Nephron progenitor cell (in vitro differentiated cells): ENCODE measurements around the gene GNAO1.

Experiments used
- DNase-seq: peaks from one replicate; pipeline ENCODE4 v3.0.0; 2021
- H3K27ac Mint-ChIP-seq: 2 replicates; pipeline ENCODE4 v1.8.0; 2021; ENCODE audit warnings: mild to moderate bottlenecking, moderate library complexity, mixed read lengths
- H3K27me3 Mint-ChIP-seq: 2 replicates; pipeline ENCODE4 v1.8.0; 2021; ENCODE audit warnings: mild to moderate bottlenecking, low read depth, mixed read lengths; ENCODE audit not compliant: poor library complexity
- H3K36me3 Mint-ChIP-seq: 2 replicates; pipeline ENCODE4 v1.8.0; 2021; ENCODE audit warnings: low read depth, mixed read lengths
- H3K4me1 Mint-ChIP-seq: 2 replicates; pipeline ENCODE4 v1.8.0; 2021; ENCODE audit warnings: mixed read lengths
- H3K4me3 Mint-ChIP-seq: 2 replicates; pipeline ENCODE4 v1.8.0; 2021; ENCODE audit warnings: mild to moderate bottlenecking, moderate library complexity, mixed read lengths
- H3K9me3 Mint-ChIP-seq: 2 replicates; pipeline ENCODE4 v1.8.0; 2021; ENCODE audit warnings: mild to moderate bottlenecking, moderate library complexity, mixed read lengths
- TF ChIP-seq, protein P1 (sequence below): fragments of 200-600 bp; sonication (generic); IDR thresholded peaks from 2 replicates; pipeline ENCODE4 v1.5.0; 2021; ENCODE audit warnings: antibody characterized with exemption

GNAO1 gene

GRCh38 chr16:56234737-56235136, 43.4 kb downstream of the GNAO1 start:
- TF ChIP-seq, protein P1, sequence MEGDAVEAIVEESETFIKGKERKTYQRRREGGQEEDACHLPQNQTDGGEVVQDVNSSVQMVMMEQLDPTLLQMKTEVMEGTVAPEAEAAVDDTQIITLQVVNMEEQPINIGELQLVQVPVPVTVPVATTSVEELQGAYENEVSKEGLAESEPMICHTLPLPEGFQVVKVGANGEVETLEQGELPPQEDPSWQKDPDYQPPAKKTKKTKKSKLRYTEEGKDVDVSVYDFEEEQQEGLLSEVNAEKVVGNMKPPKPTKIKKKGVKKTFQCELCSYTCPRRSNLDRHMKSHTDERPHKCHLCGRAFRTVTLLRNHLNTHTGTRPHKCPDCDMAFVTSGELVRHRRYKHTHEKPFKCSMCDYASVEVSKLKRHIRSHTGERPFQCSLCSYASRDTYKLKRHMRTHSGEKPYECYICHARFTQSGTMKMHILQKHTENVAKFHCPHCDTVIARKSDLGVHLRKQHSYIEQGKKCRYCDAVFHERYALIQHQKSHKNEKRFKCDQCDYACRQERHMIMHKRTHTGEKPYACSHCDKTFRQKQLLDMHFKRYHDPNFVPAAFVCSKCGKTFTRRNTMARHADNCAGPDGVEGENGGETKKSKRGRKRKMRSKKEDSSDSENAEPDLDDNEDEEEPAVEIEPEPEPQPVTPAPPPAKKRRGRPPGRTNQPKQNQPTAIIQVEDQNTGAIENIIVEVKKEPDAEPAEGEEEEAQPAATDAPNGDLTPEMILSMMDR, result no peak
- Mint-ChIP-seq H3K9me3 (no peaks in the 10 kb centered on the region), H3K4me1 (peaks cover 5% of the 10 kb centered on the region), H3K27me3 (peaks cover 11% of the 10 kb centered on the region), H3K36me3 (no peaks in the 10 kb centered on the region), H3K27ac (no peak overlapping the region), H3K4me3 (no peak overlapping the region)
- DNase-seq, result no peak

- no peaks in the 10 kb centered on the region for H3K36me3 Mint-ChIP-seq
- TF ChIP-seq, protein P1, result no peak
- H3K4me3 Mint-ChIP-seq, result no peak overlapping the region
- no peaks in the 10 kb centered on the region for H3K4me1 Mint-ChIP-seq
- DNase-seq, result no peak
- no peaks in the 10 kb centered on the region for H3K9me3 Mint-ChIP-seq
- H3K27ac Mint-ChIP-seq, result no peak overlapping the region
- peaks cover 18% of the 10 kb centered on the region for H3K27me3 Mint-ChIP-seq
These were observed 46.2 kb downstream of the GNAO1 start for GRCh38 chr16:56237451-56237930.

DNA sequence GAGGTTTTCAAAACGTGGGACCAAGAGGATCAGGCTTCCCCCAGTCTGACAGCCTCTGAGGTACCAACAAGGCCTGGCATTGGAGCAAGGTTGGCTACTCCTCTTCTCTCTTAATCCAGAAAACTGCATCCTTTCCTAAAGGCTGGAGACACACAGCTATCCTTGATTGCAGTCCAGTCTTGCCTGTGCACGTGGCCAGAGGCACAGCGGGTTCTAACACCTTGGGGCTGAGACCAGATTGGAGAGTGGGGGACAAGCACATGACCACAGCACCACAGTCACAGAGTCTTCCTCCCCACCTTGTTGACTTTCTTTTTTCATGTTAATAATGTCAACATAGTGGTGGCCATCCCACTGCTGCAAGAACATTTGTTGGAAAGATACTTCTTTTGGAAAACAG, 46.9 kb downstream of the GNAO1 start:
- no peak for DNase-seq
- Mint-ChIP-seq H3K27ac (no peak overlapping the region), H3K36me3 (no peaks in the 10 kb centered on the region), H3K27me3 (peaks cover 18% of the 10 kb centered on the region), H3K4me3 (no peak overlapping the region), H3K4me1 (no peaks in the 10 kb centered on the region), H3K9me3 (no peaks in the 10 kb centered on the region)
- TF ChIP-seq, protein P1, result no peak

GRCh38 chr16:56241596-56241995, 50.3 kb downstream of the GNAO1 start:
- no peaks in the 10 kb centered on the region for H3K9me3 Mint-ChIP-seq

DNA sequence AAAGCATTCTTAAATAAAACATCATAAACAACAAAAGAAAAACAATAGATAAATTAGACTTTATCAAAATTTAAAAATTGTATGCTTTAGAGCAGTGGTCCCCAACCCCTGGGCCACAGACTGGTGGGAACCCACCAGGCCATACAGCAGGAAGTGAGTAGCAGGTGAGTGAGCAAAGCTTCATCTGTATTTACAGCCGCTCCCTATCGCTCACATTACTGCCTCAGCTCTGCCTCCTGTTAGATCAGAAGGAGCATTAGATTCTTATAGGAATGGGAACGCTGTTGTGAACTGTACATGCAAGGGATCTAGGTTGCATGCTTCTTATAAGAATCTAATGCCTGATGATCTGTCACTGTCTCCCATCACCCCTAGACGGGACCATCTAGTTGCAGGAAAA, 51.5 kb downstream of the GNAO1 start:
- TF ChIP-seq, protein P1, result no peak
- DNase-seq, result no peak
- peaks cover 28% of the 10 kb centered on the region for H3K4me1 Mint-ChIP-seq
- H3K27me3 Mint-ChIP-seq, result peaks cover 16% of the 10 kb centered on the region
- no peak overlapping the region for H3K27ac Mint-ChIP-seq
- H3K4me3 Mint-ChIP-seq, result no peak overlapping the region
- H3K9me3 Mint-ChIP-seq, result no peaks in the 10 kb centered on the region
- no peaks in the 10 kb centered on the region for H3K36me3 Mint-ChIP-seq

More at GRCh38 chr16:56241596-56241995, 50.3 kb downstream of the GNAO1 start:
- Mint-ChIP-seq H3K4me1 (peaks cover 19% of the 10 kb centered on the region), H3K4me3 (no peak overlapping the region), H3K36me3 (no peaks in the 10 kb centered on the region), H3K27ac (no peak overlapping the region), H3K27me3 (peaks cover 16% of the 10 kb centered on the region)
- DNase-seq, result no peak
- TF ChIP-seq, protein P1, result no peak

DNA sequence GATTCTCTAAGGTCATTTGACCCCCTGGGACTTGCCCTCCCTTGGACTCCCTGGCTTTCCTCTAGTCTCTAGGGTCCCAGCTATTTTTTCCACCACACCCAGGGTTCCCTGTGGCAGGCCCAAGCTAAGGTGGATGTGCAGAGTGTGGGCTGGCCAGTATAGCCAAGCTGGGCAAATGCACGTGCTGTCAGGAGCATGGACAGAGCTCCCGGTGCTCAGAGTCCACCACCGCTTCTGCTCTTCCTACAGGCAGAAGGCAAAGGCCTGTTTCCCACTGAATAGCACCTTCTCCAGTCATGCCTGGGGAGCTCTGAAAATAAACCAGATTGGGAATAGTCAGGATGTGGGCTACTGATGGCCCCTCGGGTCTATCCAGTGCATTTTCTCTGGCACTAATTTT, 53.3 kb downstream of the GNAO1 start:
- Mint-ChIP-seq H3K27me3 (peaks cover 15% of the 10 kb centered on the region), H3K4me1 (peaks cover 28% of the 10 kb centered on the region), H3K9me3 (no peaks in the 10 kb centered on the region), H3K36me3 (no peaks in the 10 kb centered on the region), H3K27ac (no peak overlapping the region), H3K4me3 (no peak overlapping the region)
- TF ChIP-seq, protein P1, result no peak
- DNase-seq, result no peak
